Measurements from ENCODE around the gene COL18A1.
"Not testable (repeated sequence)": the region's sequence is repeated elsewhere in the genome, so short reads cannot be mapped to it uniquely, and the experiment has no call there.

The COL18A1 gene

DNA sequence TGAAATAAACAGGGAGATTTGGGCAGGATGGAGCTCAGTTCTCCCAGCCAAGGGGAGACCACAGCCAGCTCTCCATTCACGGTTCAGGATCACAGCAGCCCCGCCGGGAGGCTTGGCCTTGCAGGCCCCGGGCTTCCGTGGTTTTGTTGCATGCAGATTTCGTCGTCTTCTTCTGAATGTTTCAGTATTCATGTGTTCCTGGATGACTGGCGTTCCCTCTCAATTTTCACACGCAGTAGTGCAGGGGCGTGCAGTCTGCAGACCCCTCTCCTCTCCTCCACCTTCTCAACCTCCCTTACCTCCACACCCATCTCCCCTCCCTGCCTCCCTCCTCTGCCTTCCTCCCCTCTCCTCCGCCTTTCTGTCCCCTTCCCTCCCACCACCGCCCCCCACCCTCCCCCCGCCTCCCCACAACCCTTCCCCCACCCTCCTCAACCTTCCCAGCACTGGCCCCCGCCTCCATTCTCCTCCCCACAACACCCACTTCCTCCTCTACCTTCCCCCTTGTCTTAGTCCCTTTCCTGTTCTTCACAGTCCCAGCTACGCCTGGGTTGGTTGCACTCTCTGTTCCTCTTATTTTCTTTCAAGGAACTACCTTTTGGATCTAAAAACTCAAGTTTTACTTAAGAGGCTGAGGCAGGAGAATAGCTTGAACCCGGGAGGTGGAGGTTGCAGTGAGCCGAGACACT, 145.7 kb downstream of the COL18A1 start:
- peak; percentile 67 for DNase-seq

DNA sequence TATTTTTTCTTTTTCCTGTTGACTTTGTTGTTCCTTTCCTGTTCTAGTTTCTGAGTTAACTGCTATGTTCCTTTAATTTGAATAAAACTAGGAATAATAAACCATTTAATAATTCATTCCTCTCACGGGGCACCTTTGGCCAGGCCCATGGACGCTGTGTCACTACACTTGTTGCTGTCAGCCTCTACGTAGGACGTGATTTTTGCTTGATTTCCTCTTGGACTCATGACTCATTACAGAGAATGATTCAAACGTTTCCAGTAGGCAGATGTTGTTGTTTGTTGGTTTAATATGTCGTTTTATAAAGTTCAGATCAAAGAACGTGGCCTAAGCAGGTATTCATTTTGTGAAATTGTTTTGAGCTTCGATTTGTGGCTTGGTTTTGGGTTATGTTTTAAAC, 146.4 kb downstream of the COL18A1 start:
- peak; percentile 48 for DNase-seq

DNA sequence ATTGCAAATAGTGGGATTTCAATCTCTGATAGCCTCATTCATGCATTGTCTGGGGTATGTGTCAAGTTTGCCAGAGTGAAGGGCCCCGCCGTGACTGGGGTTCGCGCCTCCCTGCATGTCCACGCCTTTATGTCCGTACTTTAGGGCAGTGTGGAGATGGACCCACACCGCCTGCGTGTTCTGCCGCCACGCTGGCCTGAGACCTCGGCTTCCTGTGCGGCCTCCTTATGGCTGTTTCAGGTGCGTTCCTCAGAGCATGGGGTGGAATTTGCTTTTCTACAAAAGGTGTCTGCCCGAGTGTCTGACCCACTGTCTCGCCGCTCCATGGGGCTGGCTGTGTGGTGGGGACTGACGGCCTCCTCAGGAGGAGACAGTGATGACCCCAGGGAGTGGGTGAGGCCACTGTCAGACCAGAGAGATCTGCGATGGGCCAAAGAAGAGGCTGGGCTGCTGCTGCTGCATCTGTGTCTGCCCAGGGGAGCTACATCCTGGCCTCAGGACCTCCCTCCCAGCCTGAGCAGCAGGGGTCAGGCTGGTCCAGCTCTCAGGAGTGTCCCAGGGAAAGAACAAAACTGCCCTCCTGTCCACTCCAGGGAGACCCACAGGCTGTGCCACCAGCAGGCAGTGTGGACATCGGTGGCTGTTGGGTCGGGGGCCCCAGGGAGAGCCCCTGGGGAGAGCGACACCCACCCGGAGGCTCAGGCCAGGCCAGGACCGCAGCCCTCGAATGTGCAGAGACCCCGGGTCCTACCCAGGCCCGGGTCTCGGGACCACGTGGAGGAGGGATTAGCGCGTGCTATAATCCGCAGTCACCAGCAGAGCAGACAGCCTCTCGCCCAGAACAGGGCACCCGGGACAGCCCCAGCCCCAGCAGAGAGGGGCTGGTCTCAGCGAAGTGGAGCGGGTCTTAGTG, 147.1 kb downstream of the COL18A1 start:
- no peak for DNase-seq

DNA sequence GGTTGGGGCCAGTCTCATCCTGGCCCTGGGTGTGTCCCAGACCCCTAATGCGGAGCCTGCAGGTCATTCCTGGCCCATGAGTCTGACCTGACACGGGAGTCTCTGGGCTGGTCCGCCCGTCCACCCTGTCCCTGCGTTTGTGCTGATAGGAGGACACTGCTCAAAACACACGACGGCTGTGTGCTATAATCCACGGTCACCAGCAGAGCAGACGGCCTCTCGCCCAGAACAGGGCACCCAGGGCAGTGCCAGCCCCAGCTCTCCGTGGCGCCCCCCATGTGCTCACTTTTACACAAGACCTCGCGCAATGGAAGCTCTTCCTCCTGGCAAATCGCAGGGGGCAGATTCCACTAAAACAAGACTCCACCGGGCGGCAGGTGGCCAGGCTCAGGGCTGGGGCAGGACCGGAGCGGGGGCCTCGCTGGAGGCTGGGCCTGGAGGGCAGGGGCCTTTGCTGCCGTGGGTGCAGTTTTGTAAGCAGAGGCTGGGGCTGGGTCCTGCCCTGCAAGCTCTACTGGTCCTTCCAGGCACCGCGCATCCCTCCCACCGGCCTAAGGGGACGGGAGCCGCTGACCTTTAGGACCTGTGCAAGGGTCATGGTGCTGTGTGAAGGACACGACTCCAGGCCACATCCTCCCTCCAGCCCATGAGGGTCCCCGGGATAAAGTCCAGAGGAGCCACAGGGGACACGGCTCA, 147.9 kb downstream of the COL18A1 start:
- no peak for DNase-seq

DNA sequence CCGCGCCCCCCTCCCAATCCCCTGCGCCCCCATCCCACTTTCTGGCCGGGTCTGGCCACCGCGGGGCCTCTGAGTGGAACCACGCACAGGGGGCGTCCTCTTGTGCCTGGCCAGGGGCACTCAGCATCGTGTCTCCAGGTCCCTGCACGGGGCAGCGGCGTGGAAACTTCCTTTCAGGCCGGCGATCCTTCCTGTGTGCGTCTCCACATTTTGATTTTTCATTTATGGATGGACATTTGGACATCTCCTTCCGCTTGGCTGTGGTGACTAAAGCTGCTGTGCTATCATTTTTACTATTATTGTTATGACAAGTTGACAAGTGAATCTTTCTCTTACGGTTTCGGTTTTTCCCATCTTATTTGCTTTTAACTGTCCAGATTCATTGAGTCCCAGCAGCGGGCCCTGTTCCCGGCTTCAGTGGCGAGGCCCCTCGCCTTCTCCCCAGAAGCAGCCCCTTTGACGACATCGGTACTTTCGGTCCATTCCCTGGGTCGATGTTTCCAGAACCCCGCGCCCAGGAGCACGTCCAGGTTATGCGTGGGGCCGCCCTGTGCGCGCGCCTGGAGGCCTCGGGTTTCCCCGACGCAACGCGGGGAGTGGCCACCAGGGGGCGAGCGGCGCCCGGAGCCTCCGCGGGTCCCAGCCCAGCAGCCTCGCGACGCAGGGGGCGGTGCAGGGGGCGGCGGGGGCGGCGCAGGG, 149.7 kb downstream of the COL18A1 start:
- peak; percentile 86 for DNase-seq

DNA sequence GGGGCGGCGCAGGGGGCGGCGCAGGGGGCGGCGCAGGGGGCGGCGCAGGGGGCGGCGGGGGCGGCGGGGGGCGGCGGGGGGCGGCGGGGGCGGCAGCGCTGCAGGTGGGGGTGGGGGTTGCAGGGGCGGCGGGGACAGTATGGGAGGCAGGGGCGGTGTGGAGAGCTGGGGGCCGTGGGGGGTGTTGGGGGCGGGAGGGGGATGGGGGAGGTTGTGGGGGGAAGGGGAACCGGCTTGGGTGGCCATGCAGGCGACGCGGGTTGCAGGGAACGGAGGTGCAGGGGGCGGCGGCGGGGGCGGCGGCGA, 150.2 kb downstream of the COL18A1 start:
- DNase-seq: no peak

DNA sequence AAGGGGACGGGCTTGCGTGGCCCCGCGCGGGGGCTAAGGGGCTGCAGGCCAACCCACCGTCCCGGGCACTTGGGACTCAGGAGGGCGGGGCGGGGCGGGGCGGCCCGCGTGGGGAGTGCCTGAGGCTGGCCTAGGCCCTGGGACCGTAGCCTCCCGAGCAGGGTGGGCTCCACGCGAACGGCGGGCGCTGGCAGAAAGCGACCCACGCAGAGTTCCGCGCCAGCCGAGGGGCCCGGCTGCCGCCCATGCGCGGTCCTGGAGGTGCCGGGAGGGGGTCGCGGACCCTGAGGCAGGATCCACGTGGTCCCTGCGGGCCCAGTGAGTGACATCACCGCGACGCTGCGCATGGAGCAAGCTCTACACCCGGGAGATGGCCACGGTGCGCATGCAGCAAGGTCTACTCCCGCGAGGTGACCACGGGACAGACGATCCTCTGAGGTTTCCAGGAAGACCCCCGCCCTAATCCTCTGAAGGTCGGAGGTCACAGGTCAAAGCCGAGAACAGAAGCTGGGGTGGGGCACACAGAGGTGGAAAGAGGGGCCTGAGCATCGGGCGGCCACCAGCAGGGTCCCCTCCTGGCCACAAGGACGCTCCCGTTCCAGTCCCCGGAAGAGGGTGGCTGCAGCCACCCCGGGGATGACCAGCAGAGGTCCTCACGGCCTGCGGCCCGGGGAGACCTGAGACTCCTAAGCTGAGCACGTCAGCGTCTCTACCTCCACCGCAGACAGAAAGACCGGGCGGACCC, 150.8 kb downstream of the COL18A1 start:
- peak; percentile 72 for DNase-seq

DNA sequence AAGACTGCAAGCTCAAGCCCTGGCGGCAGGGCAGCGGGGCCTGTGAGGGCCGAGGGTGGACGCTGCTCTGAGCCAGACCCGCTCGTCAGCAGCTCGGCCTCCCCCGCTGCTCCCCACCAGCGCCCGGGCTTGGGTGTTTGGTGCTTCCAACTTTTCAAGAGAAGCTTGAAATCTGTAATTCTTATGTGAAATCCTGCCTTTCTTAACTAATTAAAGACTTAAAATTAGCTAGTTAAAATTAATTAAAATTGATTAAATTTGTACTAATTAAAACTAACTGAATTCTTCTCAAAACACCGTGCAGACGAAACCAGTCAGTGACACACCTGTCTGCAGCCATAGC, 151.3 kb downstream of the COL18A1 start:
- DNase-seq: no peak

DNA sequence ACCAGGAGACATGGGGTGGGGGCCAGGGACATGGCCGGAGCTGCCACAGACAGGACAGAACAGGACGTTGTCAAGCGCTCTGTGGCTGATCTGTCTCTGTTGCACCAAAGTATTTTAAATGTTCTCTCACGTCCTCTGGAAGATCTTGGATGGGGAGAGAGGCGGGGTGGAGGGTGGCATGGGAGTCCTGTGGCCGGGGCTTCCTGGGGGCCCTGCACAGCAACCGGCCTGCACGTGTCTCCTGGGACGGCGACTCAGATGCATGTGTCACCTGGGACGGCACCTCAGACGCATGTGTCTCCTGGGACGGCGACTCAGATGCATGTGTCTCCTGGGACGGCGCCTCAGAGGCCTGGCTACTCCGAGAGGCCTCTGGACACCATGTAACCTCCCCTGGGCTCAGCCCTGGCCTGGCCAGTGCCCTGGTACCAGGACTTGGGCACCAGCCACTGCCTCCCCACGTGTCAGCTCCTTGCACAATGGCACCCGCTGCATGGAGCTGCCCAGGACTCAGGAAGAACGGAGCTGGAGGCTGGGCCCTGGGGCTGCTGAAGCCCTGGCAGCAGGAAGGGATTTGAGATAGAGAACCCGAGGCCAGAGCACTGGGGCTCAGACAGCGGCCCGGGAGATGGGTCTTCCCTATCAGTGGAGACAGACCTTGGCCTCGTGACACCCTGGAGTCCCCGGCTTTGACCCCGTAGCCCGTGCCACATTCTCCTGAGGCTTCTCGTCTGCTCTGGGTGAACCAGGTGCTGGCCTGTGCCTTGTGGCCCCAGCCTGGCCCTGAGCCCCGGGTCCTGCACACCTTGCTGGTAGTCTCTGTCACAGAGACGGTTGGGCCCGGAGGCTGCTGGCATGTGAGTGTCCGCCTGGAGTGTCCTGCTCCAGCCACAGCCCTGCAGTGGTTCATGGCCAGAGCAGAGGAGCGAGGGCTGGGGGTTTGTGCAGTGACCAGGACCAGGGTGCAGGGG, 152.0 kb downstream of the COL18A1 start:
- no peak for DNase-seq

DNA sequence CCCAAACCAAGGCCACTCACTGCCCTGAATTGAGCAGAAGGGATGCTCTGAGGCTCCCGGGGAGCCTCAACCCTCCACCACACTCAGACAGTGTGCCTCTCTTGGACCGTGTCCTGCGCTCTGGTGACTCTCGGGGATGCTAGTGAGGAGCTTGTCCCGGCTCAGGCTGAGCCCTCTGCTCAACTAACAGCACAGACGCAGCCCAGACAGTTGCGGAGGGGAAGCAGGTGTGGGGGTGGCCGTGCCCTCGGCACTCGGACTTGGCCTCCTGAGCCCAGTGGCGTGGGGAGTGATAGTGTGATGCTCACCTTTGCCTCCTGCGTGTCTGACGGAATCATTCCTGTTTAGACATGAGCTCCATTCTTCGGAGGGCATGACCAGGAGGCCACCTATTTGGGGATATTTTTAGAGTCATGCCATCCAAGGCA, 152.7 kb downstream of the COL18A1 start:
- DNase-seq: peak; percentile 11

DNA sequence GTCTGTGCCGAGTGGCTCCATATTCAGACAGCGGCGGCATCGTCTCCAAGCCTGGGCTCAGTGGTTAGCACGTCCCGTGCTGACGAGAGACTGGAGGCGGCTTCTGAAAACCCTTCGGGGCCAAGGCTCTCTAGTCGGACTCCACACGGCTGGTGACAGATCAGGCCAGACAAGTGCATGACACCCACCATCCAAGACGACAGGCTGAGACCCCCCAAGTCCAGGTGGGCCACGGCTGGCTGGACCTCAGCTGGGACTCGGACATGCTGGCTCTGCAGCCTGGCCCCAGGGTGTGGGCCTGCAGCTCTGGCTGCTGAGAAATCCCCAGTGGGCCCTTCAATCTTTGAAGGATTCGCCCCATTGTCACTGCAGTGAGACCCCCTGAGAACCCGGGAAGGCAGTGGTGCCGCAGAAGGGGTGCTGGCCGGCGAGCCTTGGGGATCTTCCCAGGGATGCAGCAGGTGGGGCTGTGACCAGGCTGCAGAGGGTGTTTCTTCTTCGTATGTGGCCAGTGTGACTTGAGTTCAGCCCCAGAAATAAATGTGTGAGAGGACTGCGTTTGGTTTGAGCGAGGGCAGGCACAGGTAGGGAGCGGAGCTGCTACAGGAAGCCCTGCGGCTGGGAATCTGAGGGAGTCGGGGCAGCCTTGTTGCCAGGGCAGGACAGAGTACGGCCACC, 153.2 kb downstream of the COL18A1 start:
- peak; percentile 15 for DNase-seq

DNA sequence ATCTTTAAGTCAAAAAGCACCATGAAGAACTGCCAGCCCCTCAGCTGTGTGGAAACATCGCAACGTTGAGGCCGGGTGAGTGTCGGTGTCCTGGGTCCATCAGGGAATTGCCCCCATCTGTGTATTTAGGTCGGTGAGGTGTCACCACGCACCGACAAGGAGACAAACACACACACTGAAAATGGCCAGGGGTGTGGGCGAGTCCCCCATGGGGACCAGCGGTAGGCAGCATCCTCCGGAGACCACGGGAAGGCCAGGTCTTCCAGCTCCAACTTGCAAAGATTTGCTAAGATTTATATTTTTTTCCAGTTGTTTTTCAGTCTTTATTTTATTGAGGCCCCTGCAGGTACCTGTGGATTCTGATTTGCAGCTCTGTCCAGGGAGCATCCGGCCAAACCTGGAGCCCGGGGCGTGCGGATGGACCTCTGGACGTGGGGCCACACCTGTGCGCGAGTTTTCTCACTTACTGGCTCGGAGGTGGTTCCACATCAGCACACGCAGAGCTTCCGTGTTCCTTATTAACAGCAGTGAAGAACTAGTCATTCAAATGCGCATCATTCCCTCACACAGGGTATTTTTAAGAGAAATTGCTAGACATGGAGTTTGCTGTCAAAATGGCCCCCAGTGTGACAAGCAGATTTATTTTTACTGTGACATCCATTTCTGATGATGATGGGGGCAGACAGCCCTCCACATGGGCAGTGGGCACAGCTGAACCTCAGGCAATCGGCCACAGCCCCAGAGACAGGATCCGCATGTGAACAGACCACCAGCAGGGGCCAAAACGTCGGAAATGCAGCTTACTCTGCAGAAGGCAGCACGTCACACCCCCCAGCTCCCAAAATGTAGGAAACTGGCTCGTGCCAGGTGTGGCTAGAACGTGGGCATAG, 154.5 kb downstream of the COL18A1 start:
- DNase-seq: no peak

DNA sequence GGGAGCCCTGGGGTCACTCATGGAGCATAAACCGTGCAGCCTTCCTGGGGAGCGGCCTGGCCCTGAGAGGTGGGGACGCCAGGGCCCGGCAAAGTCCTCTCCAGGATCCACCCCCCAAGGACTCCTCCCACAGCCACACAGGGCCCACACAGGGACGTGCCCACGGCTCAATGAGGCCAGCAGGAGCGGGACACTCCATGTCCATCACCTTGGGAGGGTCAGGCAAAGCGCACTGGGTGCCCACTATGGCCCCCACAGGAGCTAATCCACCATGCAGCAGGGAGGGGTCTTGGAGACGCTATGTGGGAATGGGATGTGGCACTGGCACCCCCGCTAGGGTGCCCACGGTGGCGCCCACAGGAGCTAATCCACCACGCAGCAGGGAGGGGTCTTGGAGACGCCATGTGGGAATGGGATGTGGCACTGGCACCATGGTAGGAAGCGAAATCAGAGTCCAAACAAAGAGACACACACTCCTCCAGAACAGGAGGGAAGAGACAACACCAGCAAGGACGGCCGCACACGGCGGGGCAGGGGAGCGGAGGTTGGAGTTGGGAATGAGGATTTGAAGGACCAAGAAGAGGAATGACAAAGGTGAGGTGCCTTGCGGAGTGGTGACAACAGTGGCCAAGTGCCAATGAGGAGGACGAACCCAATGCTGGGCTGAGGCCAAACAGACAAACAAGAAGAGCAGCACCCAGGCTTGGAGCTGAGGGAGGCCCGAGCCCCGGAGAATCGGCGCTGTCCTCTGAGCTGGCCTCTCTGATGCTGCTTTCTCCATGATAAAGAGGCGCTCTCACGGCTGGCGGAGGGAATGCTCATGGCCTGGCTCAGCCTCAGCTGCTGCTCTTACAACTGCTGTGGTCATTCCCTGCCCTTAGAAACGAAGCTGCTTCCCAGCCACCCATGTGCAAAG, 155.4 kb downstream of the COL18A1 start:
- DNase-seq: no peak

DNA sequence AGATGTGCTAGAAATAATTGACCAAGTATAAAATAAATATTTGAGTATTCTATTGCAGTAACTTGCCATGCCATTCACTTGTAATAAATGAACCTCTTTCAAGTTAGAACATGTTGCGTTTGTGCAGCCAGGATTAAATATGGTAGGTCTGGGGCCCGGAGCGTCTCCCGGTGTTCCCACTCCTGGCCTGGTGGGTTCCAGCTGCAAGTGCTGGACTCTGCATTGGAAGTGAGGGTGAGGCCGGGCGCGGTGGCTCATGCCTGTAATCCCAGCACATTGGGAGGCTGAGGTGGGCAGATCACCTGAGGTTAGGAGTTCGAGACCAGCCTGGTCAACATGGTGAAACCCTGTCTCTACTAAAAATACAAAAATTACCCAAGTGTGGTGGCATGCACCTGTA, 156.3 kb downstream of the COL18A1 start:
- not testable (repeated sequence) for DNase-seq

DNA sequence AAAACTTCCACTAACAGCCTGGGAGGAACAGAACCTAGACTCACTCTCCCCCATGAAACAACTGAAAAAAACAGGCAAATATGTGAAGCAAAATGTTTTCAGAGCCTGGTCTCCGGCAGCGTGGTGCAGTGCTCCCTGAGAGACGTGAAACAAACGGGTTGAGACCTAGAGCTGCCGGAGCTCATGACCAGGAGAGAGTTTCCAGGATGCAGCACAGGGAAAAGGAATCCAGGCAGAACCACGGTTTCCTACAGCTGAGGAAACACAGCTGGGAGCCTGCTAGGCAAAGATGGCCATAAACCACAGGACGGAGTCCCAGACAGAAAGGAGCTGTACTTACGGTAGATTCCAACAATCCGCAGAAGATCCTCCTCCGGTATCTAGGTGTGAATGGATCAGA, 157.4 kb downstream of the COL18A1 start:
- DNase-seq: no peak

DNA sequence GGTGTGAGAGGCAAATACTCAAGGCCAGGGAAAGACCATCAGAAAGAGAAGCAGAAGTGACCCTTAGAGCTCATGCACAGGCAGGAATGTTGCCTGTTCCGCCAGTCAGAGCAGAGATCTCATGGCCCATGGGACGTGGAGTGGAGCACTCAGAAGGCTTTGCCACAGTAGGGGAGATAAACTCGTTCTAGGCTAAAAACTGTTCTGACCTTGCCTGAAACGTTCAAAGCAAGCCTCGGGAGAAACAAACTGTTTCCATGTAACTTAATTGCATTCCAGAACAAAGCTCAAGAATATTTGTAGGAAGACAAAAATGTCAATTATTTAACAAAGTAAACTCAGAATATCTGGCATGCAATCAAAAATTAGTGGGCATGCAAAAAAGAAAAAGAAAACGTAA, 158.0 kb downstream of the COL18A1 start:
- no peak for DNase-seq

All from CD4-positive, alpha-beta T cell treated with Interleukin-15 for 1 hour (primary cell).